ENCODE measurements around the gene EIF2AK2.
"Not testable (repeated sequence)": the region's sequence is repeated elsewhere in the genome, so short reads cannot be mapped to it uniquely, and the experiment has no call there.

Gene EIF2AK2

DNA sequence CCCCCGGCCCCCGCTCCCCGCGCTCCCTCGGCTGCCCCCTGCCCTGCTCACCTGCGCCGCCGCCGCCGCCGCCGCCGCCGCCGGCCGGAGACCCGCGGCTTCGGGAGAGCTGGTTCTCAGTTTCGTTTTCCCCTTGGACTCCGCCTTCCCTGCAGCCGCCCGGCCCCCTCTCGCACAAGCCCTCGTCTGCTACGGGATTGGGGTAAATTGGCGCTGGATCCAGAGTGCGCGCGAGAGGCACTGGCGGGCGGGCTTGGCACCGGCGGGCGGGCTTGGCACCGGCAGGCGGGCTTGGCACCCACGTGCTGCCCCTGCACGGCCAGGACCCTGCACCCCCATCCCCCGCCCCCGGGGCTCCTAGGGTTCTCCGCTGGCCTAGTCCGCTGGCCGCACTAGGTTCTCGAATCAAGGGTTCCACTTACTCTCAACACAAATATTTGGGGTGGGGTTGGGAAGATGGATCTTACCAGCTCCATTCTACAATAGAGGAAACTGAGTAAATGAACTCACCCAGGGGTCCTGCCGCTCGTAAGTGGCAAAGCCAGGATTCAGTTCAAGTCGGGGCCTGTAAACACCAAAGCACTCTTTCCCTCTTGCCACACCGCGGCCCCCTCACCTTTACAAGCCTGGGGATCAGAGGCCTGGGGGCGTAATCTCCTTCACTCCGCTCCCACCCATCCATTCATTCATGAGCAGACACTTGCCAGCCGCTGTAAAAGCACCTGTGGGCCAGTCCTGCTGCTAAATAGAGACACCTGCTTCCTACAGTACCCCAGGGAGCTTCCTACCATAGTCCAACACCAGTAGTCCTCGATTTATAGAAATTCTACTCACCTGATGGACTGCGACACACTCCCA, at the start of gene EIF2AK2:
TSS of gene EIF2AK2 (minus strand) at position 124 of the 858 bp plus-strand sequence. CDS start 9,174 bp downstream, outside the sequence.
- peak; percentile 81 to 86 for DNase-seq

DNA sequence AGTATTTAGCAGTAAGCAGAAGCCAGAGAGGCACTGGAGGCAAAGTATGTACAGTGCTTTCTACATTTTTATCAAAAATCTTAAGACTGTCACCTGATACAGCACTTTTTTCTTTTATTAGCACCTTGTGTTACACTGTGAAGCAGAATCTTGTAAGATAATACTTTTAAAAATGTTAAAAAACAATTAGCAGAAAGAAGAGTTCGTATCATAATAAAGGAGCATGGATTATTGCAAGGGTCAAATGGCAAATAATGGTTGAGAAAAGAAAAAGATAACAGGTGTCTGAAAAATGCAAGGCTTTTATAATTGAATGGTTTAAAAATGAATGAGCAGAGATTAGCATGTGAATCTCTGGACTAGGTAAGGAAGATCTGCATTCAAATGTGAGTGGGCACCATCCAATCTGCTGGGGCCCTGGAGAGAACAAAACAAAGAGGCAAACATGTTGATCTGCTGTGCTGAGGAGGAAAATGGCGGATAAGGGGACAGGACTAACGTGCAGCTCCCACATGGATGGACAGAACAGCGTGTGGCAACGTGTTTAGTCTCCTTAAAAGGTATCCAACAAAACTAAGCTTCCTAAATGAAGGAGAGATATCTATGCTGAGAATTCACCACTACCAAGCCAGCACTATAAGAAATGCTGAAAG, 49.0 kb upstream of the EIF2AK2 start:
- DNase-seq = no peak

DNA sequence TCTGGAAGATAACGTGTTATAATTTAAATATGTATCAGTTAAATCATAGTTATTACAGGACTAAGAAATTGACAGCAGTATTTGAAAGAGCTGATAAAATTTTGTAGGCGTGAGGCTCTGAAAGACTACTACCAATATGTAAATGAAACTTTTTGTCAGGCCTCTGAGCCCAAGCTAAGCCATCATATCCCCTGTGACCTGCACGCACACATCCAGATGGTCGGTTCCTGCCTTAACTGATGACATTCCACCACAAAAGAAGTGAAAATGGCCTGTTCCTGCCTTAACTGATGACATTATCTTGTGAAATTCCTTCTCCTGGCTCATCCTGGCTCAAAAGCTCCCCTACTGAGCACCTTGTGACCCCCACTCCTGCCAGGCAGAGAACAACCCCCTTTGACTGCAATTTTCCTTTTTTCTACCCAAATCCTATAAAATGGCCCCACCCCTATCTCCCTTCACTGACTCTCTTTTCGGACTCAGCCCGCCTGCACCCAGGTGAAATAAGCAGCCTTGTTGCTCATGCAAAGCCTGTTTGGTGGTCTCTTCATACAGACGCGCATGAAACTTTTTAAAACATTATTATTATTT, 48.4 kb upstream of the EIF2AK2 start:
- DNase-seq = not testable (repeated sequence)

DNA sequence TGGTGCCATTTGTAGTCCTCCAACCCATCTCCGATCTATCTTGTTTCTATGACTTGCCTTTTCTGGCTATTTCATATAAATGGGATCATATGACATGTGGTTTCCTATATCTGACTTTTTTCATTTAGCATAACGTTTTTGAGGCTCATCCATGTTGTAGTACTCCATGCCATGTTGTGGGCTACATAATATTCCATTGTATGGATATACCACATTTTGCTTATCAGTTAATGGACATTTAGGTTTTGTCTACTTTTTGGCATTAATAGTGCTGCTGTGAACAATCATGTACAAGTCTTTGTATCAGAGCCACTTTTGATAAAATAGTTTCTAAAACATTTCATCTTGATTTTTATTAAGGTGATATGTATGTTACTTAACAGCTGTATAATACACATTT, 46.9 kb upstream of the EIF2AK2 start:
- no peak for DNase-seq

DNA sequence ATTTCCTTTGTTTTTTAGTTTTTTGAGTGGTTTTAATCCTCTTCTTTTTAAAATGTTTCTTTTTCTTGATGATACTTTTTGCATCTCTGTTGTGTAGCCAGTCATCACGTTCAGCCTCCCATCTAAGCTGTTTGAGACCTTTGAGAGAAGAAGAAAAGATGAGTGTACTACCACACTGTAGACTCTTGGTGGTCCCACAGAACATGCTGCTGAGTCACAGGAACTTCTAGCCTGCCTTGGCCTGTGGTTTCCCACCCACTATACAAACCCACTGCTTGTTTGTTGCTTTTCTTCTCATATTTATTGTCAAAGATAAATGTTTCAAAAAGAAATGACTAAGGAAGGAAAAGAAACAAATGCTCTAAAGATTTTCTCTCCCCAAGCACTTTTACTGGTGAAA, 45.0 kb upstream of the EIF2AK2 start:
- DNase-seq = peak in 1 of 2 donors; percentile 31

DNA sequence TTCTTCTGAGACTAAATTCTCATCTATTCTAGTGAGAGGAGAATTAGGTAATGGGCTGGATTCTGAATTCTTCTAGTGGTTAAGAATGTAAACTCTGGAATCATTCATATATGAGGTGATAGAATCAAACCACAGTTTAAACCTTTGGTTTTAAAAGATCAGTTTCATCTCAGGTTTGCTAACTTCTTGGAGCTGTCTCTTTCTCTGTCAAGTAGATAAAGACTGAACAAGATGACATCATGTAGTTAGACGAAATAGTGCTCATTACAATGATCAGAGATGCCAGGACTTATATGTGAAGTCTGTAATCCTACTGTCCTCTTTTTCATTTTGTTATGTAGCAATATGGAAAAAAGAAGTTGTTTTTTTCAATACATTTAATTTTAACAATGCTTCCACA, 44.4 kb upstream of the EIF2AK2 start:
- DNase-seq = no peak

DNA sequence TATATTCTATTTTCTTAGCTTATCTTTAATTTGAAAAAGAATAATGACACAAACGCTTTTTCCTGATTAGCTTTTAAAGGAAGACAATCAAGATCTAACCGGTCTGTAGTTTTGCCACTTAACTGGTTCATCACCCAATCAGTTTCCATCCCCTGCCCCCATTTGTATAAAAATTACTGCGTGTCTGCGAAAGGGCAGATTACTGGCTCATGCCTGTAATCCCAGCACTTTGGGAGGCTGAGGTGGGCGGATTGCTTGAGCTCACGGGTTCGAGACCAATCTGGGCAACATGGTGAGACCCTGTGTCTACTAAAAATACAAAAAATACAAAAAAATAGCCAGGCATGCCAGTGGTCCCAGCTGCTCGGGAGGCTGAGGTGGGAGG, 41.9 kb upstream of the EIF2AK2 start:
- no peak for DNase-seq

DNA sequence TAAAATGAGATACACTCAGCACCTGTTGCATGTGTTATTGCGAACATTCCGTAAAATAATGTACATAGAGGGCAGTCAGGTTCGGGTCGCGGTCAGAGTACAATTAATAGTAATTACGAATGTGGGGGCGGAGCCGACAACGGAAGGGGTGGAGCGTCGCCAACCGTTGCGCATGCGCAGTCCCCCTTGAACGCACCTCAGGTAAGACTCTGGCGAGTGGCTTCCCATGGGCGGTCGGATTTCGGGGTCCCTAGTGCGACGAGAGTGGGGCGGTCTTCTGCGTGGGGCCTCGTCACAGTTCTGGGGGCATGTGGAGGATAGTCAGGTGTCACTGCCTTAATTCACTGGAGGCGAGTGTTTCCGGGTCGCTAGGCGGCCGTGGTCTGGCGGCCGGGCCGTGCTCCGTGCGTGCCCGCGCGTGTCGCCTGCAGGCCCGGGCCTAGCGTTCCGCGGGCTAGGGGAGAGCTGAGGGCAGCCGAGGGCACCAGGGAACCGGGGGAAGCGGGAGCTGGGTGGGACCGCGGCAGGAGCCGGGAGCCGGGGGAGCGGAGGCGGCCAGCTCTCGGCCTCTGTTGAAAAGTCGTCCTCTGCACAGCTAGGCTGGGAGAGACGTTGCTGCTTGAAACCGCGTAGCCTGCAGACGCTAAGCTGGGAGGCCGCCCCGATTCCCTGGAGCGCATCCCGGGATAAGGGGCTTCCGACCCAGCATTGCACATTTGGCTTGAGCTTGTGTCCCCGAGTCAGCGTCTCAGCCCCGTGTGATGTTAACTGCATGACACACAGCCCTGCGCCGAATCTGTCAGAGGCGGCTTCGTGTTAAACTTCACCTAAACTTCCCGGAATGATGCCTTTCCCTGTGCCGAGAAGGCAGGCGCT, 39.8 kb upstream of the EIF2AK2 start, which contains the start of gene CEBPZOS:
TSS of gene CEBPZOS (plus strand) at position 177 of the 876 bp plus-strand sequence. CDS start 3,209 bp downstream, outside the sequence.
- peak; percentile 92 to 95 for DNase-seq

DNA sequence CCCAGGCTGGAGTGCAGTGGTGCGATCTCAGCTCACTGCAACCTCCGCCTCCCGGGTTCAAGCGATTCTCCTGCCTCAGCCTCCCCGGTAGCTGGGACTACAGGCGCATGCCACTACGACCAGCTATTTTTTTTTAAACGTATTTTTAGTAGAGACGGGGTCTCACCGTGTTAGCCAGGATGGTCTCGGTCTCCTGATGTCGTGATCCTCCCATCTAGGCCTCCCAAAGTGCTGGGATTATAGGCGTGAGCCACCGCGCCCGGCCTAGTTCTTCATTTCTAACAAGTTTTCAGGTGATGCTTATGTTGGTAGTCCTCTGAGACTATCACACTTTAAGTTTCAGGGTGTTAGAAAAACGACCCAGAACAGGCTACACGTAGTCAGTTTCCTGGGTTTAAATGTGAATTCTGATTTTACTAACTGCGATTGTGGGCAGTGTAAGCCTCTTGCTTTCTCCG, 39.1 kb upstream of the EIF2AK2 start:
- not testable (repeated sequence) for DNase-seq

DNA sequence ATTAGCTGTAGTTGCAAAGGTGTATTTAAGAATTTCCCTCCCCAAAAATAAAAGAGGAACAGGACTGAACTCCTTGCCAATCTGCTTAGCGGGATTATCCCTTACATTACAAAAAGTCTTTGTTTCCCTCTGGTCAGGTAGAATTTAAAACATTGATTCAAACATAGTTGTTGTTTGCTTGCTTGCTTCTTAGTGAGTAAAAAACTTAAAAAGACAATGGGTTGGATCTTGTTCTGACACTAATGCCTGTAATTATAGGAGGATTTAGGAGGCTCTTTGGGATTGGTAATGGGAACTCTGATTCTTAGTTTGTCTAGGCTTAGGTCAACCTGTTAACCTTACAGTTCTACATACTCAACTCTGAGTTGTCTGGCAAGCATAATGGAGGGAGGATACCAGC, 35.8 kb upstream of the EIF2AK2 start:
- DNase-seq = no peak

DNA sequence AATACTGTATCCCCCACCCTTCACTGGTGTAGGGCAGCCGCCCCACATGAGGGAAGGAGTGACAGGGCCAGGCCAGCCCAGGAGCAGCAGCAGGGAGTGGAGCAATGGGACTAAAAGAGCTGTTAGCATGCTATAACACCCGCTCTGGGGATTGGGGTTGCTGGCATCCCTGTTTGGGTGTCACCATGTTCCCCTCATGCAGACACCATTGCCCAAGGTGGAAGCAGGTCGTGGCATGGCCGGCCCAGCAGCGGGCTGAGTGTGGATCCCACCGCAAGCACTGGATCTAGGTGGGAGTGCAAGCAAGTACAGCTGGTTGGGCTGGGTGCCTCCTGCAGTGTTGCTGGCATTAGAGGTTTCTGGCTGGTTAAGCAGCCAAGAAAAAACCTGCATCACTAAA, 35.0 kb upstream of the EIF2AK2 start:
- no peak for DNase-seq

DNA sequence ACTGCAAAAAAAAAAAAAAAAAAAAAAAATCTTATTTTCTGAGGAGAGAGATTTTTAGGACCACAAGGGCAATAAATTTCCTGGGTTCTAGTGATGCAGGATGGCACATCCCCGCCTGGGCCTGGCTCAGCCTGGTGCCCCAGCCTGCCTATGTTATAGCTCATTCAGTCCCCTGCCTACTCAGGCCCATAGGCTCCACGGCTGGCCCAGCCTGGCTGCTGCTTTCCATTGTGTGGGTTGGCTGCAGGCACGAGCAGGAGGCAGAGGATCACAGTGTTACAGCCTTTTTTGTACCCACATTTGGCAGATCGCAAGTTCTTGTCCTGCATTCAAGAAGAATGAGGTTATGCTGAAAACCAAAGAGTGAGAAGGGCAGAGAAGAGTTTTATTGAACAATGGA, 34.5 kb upstream of the EIF2AK2 start:
- DNase-seq = no peak

DNA sequence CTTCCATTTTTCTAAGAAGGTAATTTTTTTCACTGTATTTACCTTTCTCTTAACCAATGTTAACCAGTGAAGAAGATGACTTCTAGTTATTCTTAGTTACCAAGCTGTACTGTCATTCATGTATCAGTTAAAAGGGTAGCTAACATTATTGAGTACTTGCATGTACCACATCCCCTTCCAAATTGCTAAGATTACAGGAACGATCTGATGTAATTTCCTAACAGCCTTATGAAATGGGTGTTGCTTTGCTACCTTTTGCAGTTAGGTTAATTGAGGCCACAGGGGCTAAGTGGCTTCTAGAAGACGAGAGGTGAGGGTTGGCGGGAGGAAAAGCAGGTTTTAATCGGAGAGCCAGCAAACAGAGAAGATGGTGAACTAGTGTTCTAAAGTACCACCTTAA, 33.5 kb upstream of the EIF2AK2 start:
- no peak for DNase-seq

DNA sequence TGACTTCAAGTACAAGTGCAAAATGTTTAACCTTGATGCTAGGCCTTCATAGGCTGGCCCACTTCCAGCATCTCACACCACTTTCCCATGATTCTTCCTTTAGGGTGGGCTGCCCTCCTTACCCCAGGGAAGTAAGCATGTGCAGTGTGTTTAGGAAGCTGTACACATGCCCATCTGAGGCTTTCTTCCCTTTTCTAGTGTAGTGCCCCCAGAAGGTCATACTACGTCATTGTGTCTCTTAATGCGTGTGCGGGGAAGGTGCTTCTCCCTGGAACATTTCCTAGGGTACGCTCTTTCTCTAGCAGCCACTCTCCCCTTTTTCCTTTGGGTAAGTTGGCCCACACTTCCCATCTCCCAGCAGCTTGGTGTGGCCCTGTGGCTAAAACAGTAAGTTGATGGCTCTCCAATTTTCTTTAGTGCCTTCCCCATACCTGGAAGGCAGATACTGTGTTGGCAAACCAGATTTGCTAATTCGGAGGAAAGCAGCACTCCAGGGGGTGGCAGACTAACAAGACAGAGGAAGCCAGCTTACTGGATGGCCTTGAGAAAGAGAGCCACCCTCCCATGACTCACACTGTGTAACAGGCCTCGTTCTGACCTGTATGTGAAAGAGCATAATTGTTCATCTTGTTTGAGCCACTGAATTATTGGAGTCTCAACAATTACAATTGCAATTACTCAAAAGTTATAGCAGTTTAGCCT, 32.8 kb upstream of the EIF2AK2 start:
- peak in 1 of 2 donors; percentile 25 for DNase-seq

DNA sequence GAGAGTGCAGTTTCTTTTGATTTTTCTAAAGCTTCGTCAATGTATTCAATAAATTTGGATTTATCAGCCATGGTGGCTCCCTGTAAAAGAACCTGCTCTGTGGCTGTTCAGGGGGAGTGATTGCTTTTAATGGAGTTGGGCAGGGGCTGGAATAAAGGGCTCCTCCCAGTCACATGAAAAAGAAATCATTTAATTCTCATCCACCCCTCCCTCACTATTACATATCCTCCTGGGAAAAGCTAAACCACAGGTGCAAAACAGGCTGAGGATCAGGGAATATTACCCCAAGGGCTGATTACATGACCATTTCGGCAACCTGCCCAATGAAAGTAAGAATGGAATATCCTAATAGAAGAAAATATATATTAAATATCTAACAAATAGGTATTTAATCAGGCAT, 31.8 kb upstream of the EIF2AK2 start, which contains the start of gene SULT6B1:
TSS of gene SULT6B1 (minus strand) at position 101 of the 400 bp plus-strand sequence. CDS start at position 71, 30 bp downstream.
- no peak for DNase-seq

DNA sequence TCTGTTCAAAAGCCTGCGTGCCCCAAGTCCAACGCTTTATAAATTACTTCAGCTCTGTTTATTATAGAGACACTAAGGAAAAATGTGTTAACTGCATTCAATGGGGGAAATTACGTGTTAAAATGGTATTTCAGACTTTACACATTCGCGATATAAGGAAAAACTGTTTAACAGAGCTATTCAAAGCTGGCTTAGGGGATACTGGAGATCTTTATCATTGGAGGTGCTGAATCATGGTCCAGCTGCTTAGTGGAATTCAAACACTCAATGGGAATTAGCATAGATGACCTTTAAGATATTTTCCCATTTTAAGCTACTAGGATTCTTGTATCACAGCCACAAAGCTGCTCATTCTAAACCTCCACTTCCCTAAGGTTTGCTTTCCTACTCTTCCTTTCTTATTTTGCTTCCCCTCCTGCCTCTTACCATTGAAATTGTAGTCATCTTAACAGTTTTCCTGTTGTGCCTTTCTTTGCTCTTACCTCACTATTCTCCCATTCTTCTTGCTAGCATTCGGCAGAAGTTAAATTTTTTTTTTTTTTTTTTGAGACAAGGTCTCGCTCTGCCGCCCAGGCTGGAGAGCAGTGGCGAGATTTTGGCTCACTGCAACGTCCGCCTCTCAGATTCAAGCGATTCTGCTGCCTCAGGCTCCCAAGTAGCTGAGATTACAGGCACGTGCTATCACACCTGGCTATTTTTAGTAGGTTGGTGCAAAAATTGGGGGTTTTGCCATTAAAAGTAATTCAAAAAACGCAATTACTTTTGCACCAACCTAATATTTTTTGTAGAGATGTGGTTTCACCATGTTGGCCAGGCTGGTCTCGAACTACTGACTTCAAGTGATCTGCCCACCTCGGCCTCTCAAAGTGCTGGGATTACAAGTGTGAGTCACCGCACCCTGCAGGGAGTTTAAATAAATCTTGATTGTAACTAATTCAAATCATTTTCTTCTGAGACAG, 25.2 kb upstream of the EIF2AK2 start:
- no peak for DNase-seq

DNA sequence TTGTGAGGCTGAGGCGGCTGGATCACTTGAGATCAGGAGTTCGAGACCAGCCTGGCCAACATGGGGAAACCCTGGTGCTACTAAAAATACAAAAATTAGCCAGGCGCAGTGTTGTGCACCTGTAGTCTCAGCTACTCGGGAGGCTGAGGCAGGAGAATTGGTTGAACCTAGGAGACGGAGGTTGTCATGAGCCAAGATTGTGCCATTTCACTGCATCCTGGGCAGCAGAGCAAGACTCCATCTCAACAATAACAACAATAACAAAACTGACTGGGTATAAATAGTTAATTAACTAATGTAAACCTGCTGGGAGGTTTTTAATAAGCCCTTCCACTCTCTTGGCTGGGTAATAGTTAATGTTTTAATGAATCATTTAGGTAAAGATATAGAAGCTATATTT, 23.9 kb upstream of the EIF2AK2 start:
- DNase-seq = no peak

DNA sequence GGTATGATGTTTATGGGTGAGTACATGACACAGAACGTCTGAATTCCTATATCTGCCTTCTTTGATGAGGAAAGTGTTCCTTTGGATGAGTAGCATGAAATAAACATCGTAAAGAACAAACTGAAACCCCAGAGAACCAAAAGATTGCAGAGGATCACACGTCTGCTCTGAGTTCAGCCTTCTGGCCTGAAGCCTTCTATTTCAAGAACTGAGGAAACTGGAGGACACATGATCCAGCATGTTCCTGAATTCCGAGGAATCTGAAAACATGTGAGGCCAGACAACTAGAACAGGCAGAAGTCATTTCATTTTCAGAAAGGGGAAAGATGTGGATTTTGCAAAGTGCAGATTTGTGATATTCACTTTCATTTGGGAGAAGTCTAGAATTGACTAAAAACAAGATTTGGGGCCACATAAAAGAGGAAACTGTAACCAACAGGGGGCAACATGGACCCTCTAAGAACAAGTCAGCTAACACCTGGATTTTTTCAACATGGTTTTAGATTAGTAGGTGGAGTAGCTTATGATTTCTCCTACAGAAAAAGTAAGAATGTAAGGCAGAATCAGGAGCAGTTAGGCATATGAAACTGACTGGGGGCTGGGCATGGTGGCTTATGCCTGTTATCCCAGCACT, 23.3 kb upstream of the EIF2AK2 start:
- DNase-seq = no peak

DNA sequence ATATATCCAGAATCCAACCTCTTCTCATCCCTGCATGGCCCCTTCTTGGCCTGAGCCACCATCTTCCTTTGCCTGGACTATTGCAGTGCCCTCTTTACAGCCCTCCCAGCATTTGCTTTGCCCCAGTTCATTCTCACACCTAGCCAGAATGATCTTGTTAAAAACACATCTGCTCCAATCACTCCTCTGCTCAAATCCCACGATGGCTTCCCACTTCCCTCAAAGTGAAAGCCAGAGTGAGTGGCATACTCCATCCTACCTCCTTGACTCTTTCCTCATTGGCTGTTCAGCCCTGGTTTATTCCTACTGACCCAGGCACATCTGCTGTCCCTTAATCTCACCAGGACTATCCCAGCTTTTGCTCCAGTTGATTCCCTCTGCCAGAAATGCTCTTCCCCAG, 17.0 kb upstream of the EIF2AK2 start:
- no peak for DNase-seq

DNA sequence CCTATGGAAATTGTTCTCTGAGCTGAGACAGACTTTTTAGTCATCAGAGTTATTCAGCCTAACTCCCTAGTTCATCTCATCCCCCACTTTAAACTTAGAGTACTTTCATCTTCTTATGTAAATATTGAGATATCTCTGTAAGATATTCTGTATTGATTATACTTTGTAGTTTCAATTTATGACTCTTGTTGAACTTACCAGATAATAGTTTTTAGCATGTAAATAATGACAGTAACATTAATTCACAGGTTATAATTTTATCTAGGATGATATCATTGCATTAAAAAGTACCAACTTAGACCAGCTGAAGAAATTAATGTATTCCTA, 14.8 kb upstream of the EIF2AK2 start:
- DNase-seq = no peak

Measured in CD4-positive, alpha-beta T cell treated with Interleukin-4 for 1 hour (primary cell).